SU-DHL-6 (cell line): ENCODE measurements around the gene STRBP.
A peak's percentile ranks its signal among the peaks of the same experiment; 100 is the strongest.
"Not testable (repeated sequence)": the region's sequence is repeated elsewhere in the genome, so short reads cannot be mapped to it uniquely, and the experiment has no call there.

Experiments
- H2AFZ ChIP-seq: fragments of 200-600 bp; sonication (generic); 2 replicates; pipeline ENCODE4 v1.6.1; 2014; ENCODE audit warnings: low read depth, mild to moderate bottlenecking, moderate library complexity, mixed read lengths, antibody characterized with exemption, low read length; ENCODE audit not compliant: severe bottlenecking
- H3F3A ChIP-seq: fragments of 200-600 bp; shearing (Covaris generic); 2 replicates; pipeline ENCODE4 v1.6.0; 2016; ENCODE audit warnings: antibody characterized with exemption, mild to moderate bottlenecking; ENCODE audit not compliant: insufficient read depth
- H3K27ac ChIP-seq: fragments of 200-600 bp; sonication (generic); 2 replicates; pipeline ENCODE4 v1.5.1; 2016; ENCODE audit warnings: low read depth, mild to moderate bottlenecking, low read length, moderate library complexity, mixed read lengths
- H3K27me3 ChIP-seq: fragments of 200-600 bp; sonication (generic), shearing (Covaris generic); 2 replicates; pipeline ENCODE4 v1.6.0; 2014; ENCODE audit warnings: mild to moderate bottlenecking, low read length
- H3K36me3 ChIP-seq: fragments of 200-600 bp; sonication (generic); 2 replicates; pipeline ENCODE4 v1.6.1; 2014; ENCODE audit warnings: mild to moderate bottlenecking, low read length, mixed read lengths
- H3K4me2 ChIP-seq: fragments of 300-600, 200-600 bp; shearing (Covaris generic), sonication (generic); 2 replicates; pipeline ENCODE4 v1.6.0; 2014; ENCODE audit warnings: low read length, low read depth, mild to moderate bottlenecking; ENCODE audit not compliant: poor library complexity, severe bottlenecking
- H3K4me3 ChIP-seq: fragments of 200-600 bp; sonication (generic); 2 replicates; pipeline ENCODE4 v1.5.1; 2014; ENCODE audit warnings: antibody characterized with exemption, low read length, mild to moderate bottlenecking, mixed read lengths; ENCODE audit not compliant: insufficient read depth, poor library complexity, severe bottlenecking
- H3K79me2 ChIP-seq: fragments of 200-600 bp; sonication (generic); 2 replicates; pipeline ENCODE4 v1.6.1; 2014; ENCODE audit warnings: mild to moderate bottlenecking, low read length, moderate library complexity; ENCODE audit not compliant: insufficient read depth
- H3K9ac ChIP-seq: fragments of 200-600 bp; sonication (generic); 2 replicates; pipeline ENCODE4 v1.7.0; 2014; ENCODE audit warnings: mild to moderate bottlenecking, low read length
- H3K9me2 ChIP-seq: fragments of 200-600 bp; sonication (generic); replicated peaks from 2 replicates; pipeline ENCODE4 v1.6.1; 2014; ENCODE audit warnings: low read length; ENCODE audit not compliant: insufficient read depth
- H3K9me3 ChIP-seq: fragments of 200-600 bp; sonication (generic); 2 replicates; pipeline ENCODE4 v1.6.1; 2014; ENCODE audit warnings: low read length, mixed read lengths; ENCODE audit not compliant: insufficient read depth
- H4K20me1 ChIP-seq: fragments of 200-600 bp; sonication (generic); 2 replicates; pipeline ENCODE4 v1.6.1; 2014; ENCODE audit warnings: low read depth, mild to moderate bottlenecking, antibody characterized with exemption, low read length, moderate library complexity, mixed read lengths
- EZH2phosphoT487 ChIP-seq: fragments of 200-600 bp; sonication (generic), shearing (Covaris generic); conservative IDR thresholded peaks from 2 replicates; pipeline ENCODE4 v1.6.1; 2018; ENCODE audit warnings: mild to moderate bottlenecking, antibody characterized with exemption, low read length, moderate library complexity, mixed read lengths
- TF ChIP-seq, protein P1 (sequence below): fragments of 200-600 bp; sonication (generic); IDR thresholded peaks from one replicate; pipeline ENCODE4 v1.5.1; 2017; ENCODE audit warnings: antibody characterized with exemption, mild to moderate bottlenecking, low read length, moderate library complexity; ENCODE audit not compliant: insufficient read depth, poor library complexity, severe bottlenecking

Gene STRBP

DNA sequence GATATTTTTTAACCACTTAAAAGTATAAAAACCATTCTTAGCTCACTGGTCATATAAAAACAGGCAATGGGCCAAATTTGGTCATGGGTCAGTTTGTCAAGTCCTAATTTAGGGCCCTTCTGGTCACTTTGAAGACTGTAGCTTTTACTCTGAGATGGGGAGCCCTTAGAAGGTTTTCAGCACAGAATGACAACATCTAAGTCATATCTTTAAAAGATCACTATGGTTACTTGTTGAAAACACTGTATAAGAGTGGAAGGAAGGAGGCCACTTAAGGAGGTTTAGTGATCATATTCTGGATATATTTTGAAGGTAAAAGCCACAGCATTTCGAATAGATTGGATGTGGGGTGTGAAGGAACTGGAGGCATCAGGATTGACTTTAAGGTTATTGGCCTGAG is 76.7 kb downstream of the STRBP start:
- no peak overlapping the region for H3K4me2 ChIP-seq
- peaks cover 23% of the 10 kb centered on the region for H3F3A ChIP-seq
- H3K4me3 ChIP-seq, result no peak overlapping the region
- H3K9me2 ChIP-seq, result no peaks in the 10 kb centered on the region
- H3K27me3 ChIP-seq, result no peaks in the 10 kb centered on the region
- no peaks in the 10 kb centered on the region for H3K9me3 ChIP-seq
- peaks cover 5% of the 10 kb centered on the region; the same call in 1 of the 2 replicates for H3K36me3 ChIP-seq
- peaks cover 94% of the 10 kb centered on the region for H3K79me2 ChIP-seq
- H4K20me1 ChIP-seq, result no peaks in the 10 kb centered on the region
- H3K27ac ChIP-seq, result no peak overlapping the region
- TF ChIP-seq, protein P1, sequence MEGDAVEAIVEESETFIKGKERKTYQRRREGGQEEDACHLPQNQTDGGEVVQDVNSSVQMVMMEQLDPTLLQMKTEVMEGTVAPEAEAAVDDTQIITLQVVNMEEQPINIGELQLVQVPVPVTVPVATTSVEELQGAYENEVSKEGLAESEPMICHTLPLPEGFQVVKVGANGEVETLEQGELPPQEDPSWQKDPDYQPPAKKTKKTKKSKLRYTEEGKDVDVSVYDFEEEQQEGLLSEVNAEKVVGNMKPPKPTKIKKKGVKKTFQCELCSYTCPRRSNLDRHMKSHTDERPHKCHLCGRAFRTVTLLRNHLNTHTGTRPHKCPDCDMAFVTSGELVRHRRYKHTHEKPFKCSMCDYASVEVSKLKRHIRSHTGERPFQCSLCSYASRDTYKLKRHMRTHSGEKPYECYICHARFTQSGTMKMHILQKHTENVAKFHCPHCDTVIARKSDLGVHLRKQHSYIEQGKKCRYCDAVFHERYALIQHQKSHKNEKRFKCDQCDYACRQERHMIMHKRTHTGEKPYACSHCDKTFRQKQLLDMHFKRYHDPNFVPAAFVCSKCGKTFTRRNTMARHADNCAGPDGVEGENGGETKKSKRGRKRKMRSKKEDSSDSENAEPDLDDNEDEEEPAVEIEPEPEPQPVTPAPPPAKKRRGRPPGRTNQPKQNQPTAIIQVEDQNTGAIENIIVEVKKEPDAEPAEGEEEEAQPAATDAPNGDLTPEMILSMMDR, result no peak
- TF ChIP-seq EZH2phosphoT487, result no peak
- no peak overlapping the region for H3K9ac ChIP-seq
- H2AFZ ChIP-seq, result no peak overlapping the region

DNA sequence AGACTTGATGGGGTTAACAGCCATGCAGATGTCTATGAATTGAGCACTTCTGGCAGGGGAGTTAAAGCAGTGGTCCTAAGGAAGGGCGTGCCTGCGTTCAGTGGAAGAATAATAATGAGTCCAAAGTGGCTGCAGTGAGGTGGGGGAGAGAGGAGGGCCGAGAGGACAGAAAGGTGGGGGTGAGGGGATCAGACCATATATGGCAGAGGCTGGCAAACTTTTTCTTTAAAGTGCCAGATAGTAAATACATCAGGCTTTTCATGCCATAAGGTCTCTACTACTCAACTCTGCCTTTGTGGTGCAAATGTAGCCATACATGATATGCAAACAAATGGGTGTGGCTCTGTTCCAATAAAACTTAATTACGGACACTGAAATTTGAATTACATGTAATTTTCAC is 77.1 kb downstream of the STRBP start:
- H3K79me2 ChIP-seq, result peaks cover 94% of the 10 kb centered on the region
- H3K27me3 ChIP-seq, result no peaks in the 10 kb centered on the region
- TF ChIP-seq, protein P1, result no peak
- no peak for TF ChIP-seq EZH2phosphoT487

GRCh38 chr9:123187131-123187530 is 81.3 kb downstream of the STRBP start:
- H3F3A ChIP-seq, result peaks cover 41% of the 10 kb centered on the region
- H3K9ac ChIP-seq, result no peak overlapping the region
- H3K36me3 ChIP-seq, result peaks cover 15% of the 10 kb centered on the region
- no peaks in the 10 kb centered on the region for H3K9me3 ChIP-seq
- H3K27me3 ChIP-seq, result no peaks in the 10 kb centered on the region
- H3K27ac ChIP-seq, result peak overlapping the region; percentile 32
- TF ChIP-seq, protein P1, result no peak
- no peak for TF ChIP-seq EZH2phosphoT487
- no peak overlapping the region for H3K4me2 ChIP-seq
- no peaks in the 10 kb centered on the region for H4K20me1 ChIP-seq
- no peaks in the 10 kb centered on the region for H3K9me2 ChIP-seq
- no peak overlapping the region for H3K4me3 ChIP-seq
- peaks cover 93% of the 10 kb centered on the region for H3K79me2 ChIP-seq
- no peak overlapping the region for H2AFZ ChIP-seq

More for the DNA sequence above, 77.1 kb downstream of the STRBP start:
- no peak overlapping the region for H3K4me2 ChIP-seq
- H3K4me3 ChIP-seq, result no peak overlapping the region
- no peak overlapping the region for H2AFZ ChIP-seq
- H4K20me1 ChIP-seq, result no peaks in the 10 kb centered on the region
- H3K36me3 ChIP-seq, result peaks cover 5% of the 10 kb centered on the region; the same call in 1 of the 2 replicates
- H3K9me3 ChIP-seq, result no peaks in the 10 kb centered on the region
- H3K27ac ChIP-seq, result no peak overlapping the region
- H3K9me2 ChIP-seq, result no peaks in the 10 kb centered on the region
- H3F3A ChIP-seq, result peaks cover 26% of the 10 kb centered on the region
- H3K9ac ChIP-seq, result no peak overlapping the region

GRCh38 chr9:123186029-123186428 is 82.4 kb downstream of the STRBP start:
- peaks cover 16% of the 10 kb centered on the region for H3K36me3 ChIP-seq
- not testable (repeated sequence) for H2AFZ ChIP-seq, H3K4me2 ChIP-seq, H4K20me1 ChIP-seq, H3K9ac ChIP-seq, H3K27me3 ChIP-seq, H3K9me3 ChIP-seq, H3K4me3 ChIP-seq, H3K9me2 ChIP-seq
- peak overlapping the region; percentile 32; the same call in 1 of the 2 replicates for H3K27ac ChIP-seq
- peaks cover 87% of the 10 kb centered on the region for H3K79me2 ChIP-seq
- H3F3A ChIP-seq, result peaks cover 48% of the 10 kb centered on the region
